HEK293T (cell line): ENCODE results near the gene ABCD1.

Experiments used
- ARNT ChIP-seq: fragments of 450-650 bp; IDR thresholded peaks from 2 replicates; pipeline ENCODE4 v1.6.1; 2017; ENCODE audit warnings: mild to moderate bottlenecking
- BHLHE40 ChIP-seq: fragments of 450-650 bp; IDR thresholded peaks from 2 replicates; pipeline ENCODE4 v1.6.1; 2016; ENCODE audit warnings: mild to moderate bottlenecking, moderate library complexity, borderline replicate concordance
- CTBP1 ChIP-seq: fragments of 450-650 bp; IDR thresholded peaks from 2 replicates; pipeline ENCODE4 v1.6.1; 2016; ENCODE audit warnings: borderline replicate concordance
- ELF4 ChIP-seq: fragments of 450-650 bp; IDR thresholded peaks from 2 replicates; pipeline ENCODE4 v1.6.1; 2017; ENCODE audit warnings: antibody characterized with exemption
- FOXA1 ChIP-seq: fragments of 450-650 bp; IDR thresholded peaks from 2 replicates; pipeline ENCODE4 v1.6.1; 2016; ENCODE audit warnings: mild to moderate bottlenecking
- FOXK2 ChIP-seq: fragments of 450-650 bp; IDR thresholded peaks from 2 replicates; pipeline ENCODE4 v1.6.1; 2016; ENCODE audit warnings: mild to moderate bottlenecking
- FOXM1 ChIP-seq: fragments of 450-650 bp; IDR thresholded peaks from 2 replicates; pipeline ENCODE4 v1.6.1; 2017; ENCODE audit warnings: mild to moderate bottlenecking, borderline replicate concordance
- HDGF ChIP-seq: fragments of 450-650 bp; IDR thresholded peaks from 2 replicates; pipeline ENCODE4 v1.6.1; 2017; ENCODE audit warnings: antibody characterized with exemption, borderline replicate concordance
- L3MBTL2 ChIP-seq: fragments of 450-650 bp; conservative IDR thresholded peaks from 2 replicates; pipeline ENCODE4 v1.6.1; 2016; ENCODE audit warnings: mild to moderate bottlenecking
- LEF1 ChIP-seq: fragments of 450-650 bp; IDR thresholded peaks from 2 replicates; pipeline ENCODE4 v1.6.1; 2017; ENCODE audit warnings: mild to moderate bottlenecking, borderline replicate concordance
- SP1 ChIP-seq: fragments of 450-650 bp; IDR thresholded peaks from 2 replicates; pipeline ENCODE4 v1.6.1; 2017
- SUZ12 ChIP-seq: fragments of 450-650 bp; IDR thresholded peaks from 2 replicates; pipeline ENCODE4 v1.6.1; 2016; ENCODE audit warnings: mild to moderate bottlenecking
- ZNF384 ChIP-seq: fragments of 450-650 bp; IDR thresholded peaks from 2 replicates; pipeline ENCODE4 v1.6.1; 2016
- TF ChIP-seq, protein P1 (sequence below): fragments of 450-650 bp; IDR thresholded peaks from 2 replicates; pipeline ENCODE4 v1.6.1; 2016

DNA sequence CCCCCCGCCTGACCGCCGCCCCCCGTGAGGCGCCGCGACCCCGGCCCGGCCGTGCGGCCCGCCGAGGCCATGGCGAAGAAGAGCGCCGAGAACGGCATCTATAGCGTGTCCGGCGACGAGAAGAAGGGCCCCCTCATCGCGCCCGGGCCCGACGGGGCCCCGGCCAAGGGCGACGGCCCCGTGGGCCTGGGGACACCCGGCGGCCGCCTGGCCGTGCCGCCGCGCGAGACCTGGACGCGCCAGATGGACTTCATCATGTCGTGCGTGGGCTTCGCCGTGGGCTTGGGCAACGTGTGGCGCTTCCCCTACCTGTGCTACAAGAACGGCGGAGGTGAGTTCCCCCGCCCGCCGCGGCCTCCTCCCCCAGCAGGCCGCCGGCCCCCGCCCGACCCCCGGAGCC, 36.1 kb upstream of the ABCD1 start:
- TF ChIP-seq BHLHE40: no peak
- no peak for TF ChIP-seq ELF4
- TF ChIP-seq FOXM1: no peak
- no peak for TF ChIP-seq SP1
- no peak for TF ChIP-seq SUZ12
- TF ChIP-seq FOXA1: no peak
- TF ChIP-seq CTBP1: no peak
- TF ChIP-seq ARNT: no peak
- TF ChIP-seq ZNF384: no peak
- no peak for TF ChIP-seq FOXK2
- no peak for TF ChIP-seq LEF1
- no peak for TF ChIP-seq HDGF
- no peak for TF ChIP-seq L3MBTL2
- TF ChIP-seq, protein P1, sequence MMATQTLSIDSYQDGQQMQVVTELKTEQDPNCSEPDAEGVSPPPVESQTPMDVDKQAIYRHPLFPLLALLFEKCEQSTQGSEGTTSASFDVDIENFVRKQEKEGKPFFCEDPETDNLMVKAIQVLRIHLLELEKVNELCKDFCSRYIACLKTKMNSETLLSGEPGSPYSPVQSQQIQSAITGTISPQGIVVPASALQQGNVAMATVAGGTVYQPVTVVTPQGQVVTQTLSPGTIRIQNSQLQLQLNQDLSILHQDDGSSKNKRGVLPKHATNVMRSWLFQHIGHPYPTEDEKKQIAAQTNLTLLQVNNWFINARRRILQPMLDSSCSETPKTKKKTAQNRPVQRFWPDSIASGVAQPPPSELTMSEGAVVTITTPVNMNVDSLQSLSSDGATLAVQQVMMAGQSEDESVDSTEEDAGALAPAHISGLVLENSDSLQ: no peak
